Measurements from ENCODE around the gene ANKS6.

- TF ChIP-seq, protein P1, sequence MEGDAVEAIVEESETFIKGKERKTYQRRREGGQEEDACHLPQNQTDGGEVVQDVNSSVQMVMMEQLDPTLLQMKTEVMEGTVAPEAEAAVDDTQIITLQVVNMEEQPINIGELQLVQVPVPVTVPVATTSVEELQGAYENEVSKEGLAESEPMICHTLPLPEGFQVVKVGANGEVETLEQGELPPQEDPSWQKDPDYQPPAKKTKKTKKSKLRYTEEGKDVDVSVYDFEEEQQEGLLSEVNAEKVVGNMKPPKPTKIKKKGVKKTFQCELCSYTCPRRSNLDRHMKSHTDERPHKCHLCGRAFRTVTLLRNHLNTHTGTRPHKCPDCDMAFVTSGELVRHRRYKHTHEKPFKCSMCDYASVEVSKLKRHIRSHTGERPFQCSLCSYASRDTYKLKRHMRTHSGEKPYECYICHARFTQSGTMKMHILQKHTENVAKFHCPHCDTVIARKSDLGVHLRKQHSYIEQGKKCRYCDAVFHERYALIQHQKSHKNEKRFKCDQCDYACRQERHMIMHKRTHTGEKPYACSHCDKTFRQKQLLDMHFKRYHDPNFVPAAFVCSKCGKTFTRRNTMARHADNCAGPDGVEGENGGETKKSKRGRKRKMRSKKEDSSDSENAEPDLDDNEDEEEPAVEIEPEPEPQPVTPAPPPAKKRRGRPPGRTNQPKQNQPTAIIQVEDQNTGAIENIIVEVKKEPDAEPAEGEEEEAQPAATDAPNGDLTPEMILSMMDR (IDR thresholded peaks at IDR 0.05; ENCODE audit: low read depth, low read length, poor library complexity, severe bottlenecking): no peak
- TF ChIP-seq EZH2phosphoT487 (IDR thresholded peaks at IDR 0.05; ENCODE audit: borderline replicate concordance, low read length): no peak
Observed at GRCh38 chr9:98780059-98780749, 16.2 kb downstream of the ANKS6 start.
